Mucosa of rectum (tissue), 2 donors: ENCODE results near the gene FCHSD1.

ENCODE experiments used
- H3K27ac ChIP-seq, 2 donors: one replicate each; pipeline ENCODE4 v1.7.0; 2013; ENCODE audit warnings: inconsistent platforms in 2 of 2, low read depth in 2 of 2, low read length in 2 of 2
- H3K27me3 ChIP-seq, 2 donors: one replicate each; pipeline ENCODE4 v1.7.0; 2013; ENCODE audit warnings: low read length in 2 of 2; ENCODE audit not compliant: control insufficient read depth in 2 of 2, insufficient read depth in 2 of 2
- H3K36me3 ChIP-seq, 2 donors: one replicate each; pipeline ENCODE4 v1.7.0; 2013; ENCODE audit warnings: low read length in 2 of 2; ENCODE audit not compliant: control insufficient read depth in 2 of 2, insufficient read depth in 2 of 2
- H3K4me1 ChIP-seq, 2 donors: one replicate each; pipeline ENCODE4 v1.7.0; 2013; ENCODE audit warnings: low read length in 2 of 2, mild to moderate bottlenecking in 1 of 2; ENCODE audit not compliant: control insufficient read depth in 2 of 2, insufficient read depth in 2 of 2
- H3K4me3 ChIP-seq, 2 donors: one replicate each; pipeline ENCODE4 v1.7.0; 2013; ENCODE audit warnings: low read length in 2 of 2
- H3K9ac ChIP-seq, 2 donors: one replicate each; pipeline ENCODE4 v1.7.0; 2013; ENCODE audit warnings: low read length in 2 of 2, low read depth in 1 of 2, mild to moderate bottlenecking in 1 of 2
- H3K9me3 ChIP-seq, 2 donors: one replicate each; pipeline ENCODE4 v1.7.0; 2013; ENCODE audit warnings: low read length in 2 of 2; ENCODE audit not compliant: control insufficient read depth in 2 of 2
- donor health status: healthy.
- donor health status: Normal muscosa, but diverticular disease.

The FCHSD1 gene

GRCh38 chr5:141646026-141646425 lies 5.2 kb downstream of the FCHSD1 start:
- Histone ChIP-seq H3K4me3 (no peak overlapping the region), H3K9ac (no peak overlapping the region), H3K27ac (no peak overlapping the region), H3K4me1 (peaks cover 2 to 4% of the 10 kb centered on the region in 2 donors), H3K36me3 (peaks cover 13 to 27% of the 10 kb centered on the region in 2 donors), H3K27me3 (no peaks in the 10 kb centered on the region), H3K9me3 (no peaks in the 10 kb centered on the region)

- H3K4me1 ChIP-seq, result peaks cover 6 to 9% of the 10 kb centered on the region in 2 donors
- H3K36me3 ChIP-seq, result peaks cover 13 to 25% of the 10 kb centered on the region in 2 donors
- no peak overlapping the region for H3K9ac ChIP-seq
- no peaks in the 10 kb centered on the region for H3K9me3 ChIP-seq
- no peaks in the 10 kb centered on the region for H3K27me3 ChIP-seq
- no peak overlapping the region for H3K27ac ChIP-seq
- H3K4me3 ChIP-seq, result no peak overlapping the region
Observed at GRCh38 chr5:141641634-141642267, 9.5 kb downstream of the FCHSD1 start.

GRCh38 chr5:141640698-141641097 lies 10.5 kb downstream of the FCHSD1 start:
- Histone ChIP-seq H3K27me3 (no peaks in the 10 kb centered on the region), H3K9ac (no peak overlapping the region), H3K9me3 (no peaks in the 10 kb centered on the region), H3K27ac (no peak overlapping the region), H3K36me3 (peaks cover 9 to 20% of the 10 kb centered on the region in 2 donors), H3K4me3 (no peak overlapping the region), H3K4me1 (peaks cover 10 to 15% of the 10 kb centered on the region in 2 donors)

- Histone ChIP-seq H3K27me3 (no peaks in the 10 kb centered on the region), H3K9me3 (no peaks in the 10 kb centered on the region), H3K36me3 (peaks cover 8 to 15% of the 10 kb centered on the region in 2 donors), H3K27ac (no peak overlapping the region), H3K4me1 (peaks cover 14 to 19% of the 10 kb centered on the region in 2 donors), H3K9ac (no peak overlapping the region), H3K4me3 (no peak overlapping the region)
Observed at GRCh38 chr5:141640051-141640415, 11.2 kb downstream of the FCHSD1 start.

GRCh38 chr5:141639357-141640050 lies 11.7 kb downstream of the FCHSD1 start:
- Histone ChIP-seq H3K27ac (no peak overlapping the region), H3K9ac (no peak overlapping the region), H3K9me3 (no peaks in the 10 kb centered on the region), H3K36me3 (peaks cover 4 to 15% of the 10 kb centered on the region in 2 donors), H3K27me3 (no peaks in the 10 kb centered on the region), H3K4me3 (no peak overlapping the region), H3K4me1 (peaks cover 14 to 19% of the 10 kb centered on the region in 2 donors)

- Histone ChIP-seq H3K36me3 (peaks cover 0 to 15% of the 10 kb centered on the region in 2 donors), H3K27me3 (no peaks in the 10 kb centered on the region), H3K9ac (no peak overlapping the region), H3K27ac (no peak overlapping the region), H3K9me3 (no peaks in the 10 kb centered on the region), H3K4me3 (no peak overlapping the region), H3K4me1 (peaks cover 14 to 19% of the 10 kb centered on the region in 2 donors)
Observed at GRCh38 chr5:141638771-141639170, 12.4 kb downstream of the FCHSD1 start.

GRCh38 chr5:141637767-141638419 lies 13.3 kb downstream of the FCHSD1 start:
- Histone ChIP-seq H3K27ac (peak overlapping the region in 1 of 2 donors; percentile 76), H3K9me3 (no peaks in the 10 kb centered on the region)

GRCh38 chr5:141637123-141637766 lies 14.0 kb downstream of the FCHSD1 start:
- Histone ChIP-seq H3K9me3 (no peaks in the 10 kb centered on the region), H3K4me3 (peak overlapping the region; percentile 83 to 97), H3K27me3 (no peaks in the 10 kb centered on the region), H3K27ac (peak overlapping the region; percentile 64 to 76), H3K4me1 (peaks cover 14 to 19% of the 10 kb centered on the region in 2 donors), H3K9ac (peak overlapping the region; percentile 54 to 72), H3K36me3 (peaks cover 5 to 15% of the 10 kb centered on the region in 2 donors)

More at GRCh38 chr5:141637767-141638419, 13.3 kb downstream of the FCHSD1 start:
- Histone ChIP-seq H3K9ac (peak overlapping the region; percentile 49 to 72), H3K4me1 (peaks cover 14 to 19% of the 10 kb centered on the region in 2 donors), H3K4me3 (peak overlapping the region; percentile 83 to 97), H3K27me3 (no peaks in the 10 kb centered on the region), H3K36me3 (peaks cover 0 to 13% of the 10 kb centered on the region in 2 donors)

GRCh38 chr5:141636413-141637122 lies 14.7 kb downstream of the FCHSD1 start, which contains the start of the genes HDAC3 and RELL2:
HDAC3 (minus strand) TSS chr5:141636849; CDS start chr5:141636790, 59 bp downstream.
RELL2 (plus strand) TSS chr5:141636997; CDS start chr5:141638226, 1,229 bp downstream.
- Histone ChIP-seq H3K36me3 (peaks cover 5 to 14% of the 10 kb centered on the region in 2 donors), H3K4me1 (peaks cover 14 to 19% of the 10 kb centered on the region in 2 donors), H3K4me3 (peak within 1 kb of the TSS; percentile 83 to 97), H3K27ac (peak within 1 kb of the TSS; percentile 64 to 76), H3K27me3 (no peaks in the 10 kb centered on the region), H3K9ac (peak within 1 kb of the TSS; percentile 72 to 97), H3K9me3 (no peaks in the 10 kb centered on the region)
